ENCODE data around the gene SCGB1D2. TPM values are rescaled to one million over a fixed set of nuclear protein-coding genes. Genes with fewer than 3 reads are reported as not detected.

SCGB1D2 gene
- total and polyA plus RNA-seq, 9 of the 15 experiments (the other 6 are each of a cell fraction or from before 2014, with no cell fraction given): not detected

DNA sequence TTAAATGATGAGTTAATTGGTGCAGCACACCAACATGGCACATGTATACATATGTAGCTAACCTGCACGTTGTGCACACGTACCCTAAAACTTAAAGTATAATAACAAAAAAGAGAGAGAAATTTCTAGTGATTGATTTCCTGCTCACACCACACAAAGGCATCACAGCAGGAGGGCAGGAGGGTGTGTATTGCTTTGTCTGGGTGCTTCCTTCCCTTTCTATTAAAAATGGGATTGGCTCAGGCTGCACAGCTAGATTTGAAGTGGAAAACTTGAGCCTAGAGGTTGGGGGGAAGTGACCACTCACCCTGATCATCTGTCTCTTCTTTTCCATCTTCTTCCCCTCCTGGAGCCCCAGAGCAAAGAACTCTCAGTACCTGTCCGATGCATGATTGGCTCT lies 944 bp upstream of the SCGB1D2 start:
- intact Hi-C loops (cut with micrococcal nuclease): no loop called here
- no peaks in the 10 kb centered on the region for H3K9me1 ChIP-seq (ENCODE audit: control insufficient read depth, insufficient read depth, low read length)
- H3K4me2 ChIP-seq (ENCODE audit: insufficient read depth, low read length): no peak overlapping the region
- BruUV-seq (replicated peaks): no TSS peak
- DNase-seq (ENCODE audit: extremely low read depth in 1 of 4, low spot score in 3 of 4) (no peak), ATAC-seq (no peak), FAIRE-seq (no peak)
- no peak overlapping the region for H3K9ac ChIP-seq (ENCODE audit: insufficient read depth in 1 of 2, low read depth in 2 of 2, low read length in 2 of 2)
- ChIA-PET CTCF (ENCODE audit: low intra/inter-chr PET ratio) (no interaction called here), POLR2A (interaction anchor here (1.0 kb wide), 1 partner anchor 19 kb away, joined by 5 read pairs; no protein-coding TSS in a partner anchor)
- 2% methylated on average over 3 of the region's 3 CpGs for WGBS (ENCODE audit: insufficient coverage, low coverage, missing lambda C conversion rate)
- H3K4me1 ChIP-seq (replicated peaks in 1 of 2; ENCODE audit: control insufficient read depth in 2 of 2, insufficient read depth in 2 of 2, low read length in 2 of 2): no peaks in the 10 kb centered on the region
- in situ Hi-C loops (cut with MboI): no loop called here
- H4K20me1 ChIP-seq (replicated peaks; ENCODE audit: control insufficient read depth, insufficient read depth, low read length): no peaks in the 10 kb centered on the region
- H3K27ac ChIP-seq (ENCODE audit: extremely low read depth, low read depth, low read length): no peak overlapping the region
- no peaks in the 10 kb centered on the region for H3K36me3 ChIP-seq (ENCODE audit: control insufficient read depth, insufficient read depth, low read length)
- H2AFZ ChIP-seq (ENCODE audit: low read depth, low read length): no peak overlapping the region
- no peaks in the 10 kb centered on the region for H3K9me3 ChIP-seq (replicated peaks; ENCODE audit: control insufficient read depth, insufficient read depth, low read depth, low read length)
- H3K79me2 ChIP-seq (ENCODE audit: control insufficient read depth, insufficient read depth, low read length): no peaks in the 10 kb centered on the region
- H3K4me3 ChIP-seq: no peak overlapping the region
- H3K27me3 ChIP-seq (ENCODE audit: control insufficient read depth in 2 of 2, insufficient read depth in 2 of 2, low read length in 2 of 2): peaks cover 0 to 21% of the 10 kb centered on the region in 2 experiments; a peak in 3 of 5 replicates
- TF ChIP-seq, protein P1, sequence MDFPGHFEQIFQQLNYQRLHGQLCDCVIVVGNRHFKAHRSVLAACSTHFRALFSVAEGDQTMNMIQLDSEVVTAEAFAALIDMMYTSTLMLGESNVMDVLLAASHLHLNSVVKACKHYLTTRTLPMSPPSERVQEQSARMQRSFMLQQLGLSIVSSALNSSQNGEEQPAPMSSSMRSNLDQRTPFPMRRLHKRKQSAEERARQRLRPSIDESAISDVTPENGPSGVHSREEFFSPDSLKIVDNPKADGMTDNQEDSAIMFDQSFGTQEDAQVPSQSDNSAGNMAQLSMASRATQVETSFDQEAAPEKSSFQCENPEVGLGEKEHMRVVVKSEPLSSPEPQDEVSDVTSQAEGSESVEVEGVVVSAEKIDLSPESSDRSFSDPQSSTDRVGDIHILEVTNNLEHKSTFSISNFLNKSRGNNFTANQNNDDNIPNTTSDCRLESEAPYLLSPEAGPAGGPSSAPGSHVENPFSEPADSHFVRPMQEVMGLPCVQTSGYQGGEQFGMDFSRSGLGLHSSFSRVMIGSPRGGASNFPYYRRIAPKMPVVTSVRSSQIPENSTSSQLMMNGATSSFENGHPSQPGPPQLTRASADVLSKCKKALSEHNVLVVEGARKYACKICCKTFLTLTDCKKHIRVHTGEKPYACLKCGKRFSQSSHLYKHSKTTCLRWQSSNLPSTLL (IDR thresholded peaks at IDR 0.05): no peak
- TF ChIP-seq ZNF778 (CRISPR knock-in tag; IDR thresholded peaks at IDR 0.05) (no peak), ATF1 (CRISPR knock-in tag; IDR thresholded peaks at IDR 0.05) (no peak), ATF1 (tag; IDR thresholded peaks at IDR 0.05) (no peak), ETV1 (tag; conservative IDR thresholded peaks at IDR 0.05; ENCODE audit: low read depth) (no peak), ZNF766 (CRISPR knock-in tag; conservative IDR thresholded peaks at IDR 0.05) (no peak), ESRRA (IDR thresholded peaks at IDR 0.05; ENCODE audit: borderline replicate concordance, low read depth) (no peak), FOS (IDR thresholded peaks at IDR 0.05; ENCODE audit: extremely low read depth, insufficient read length) (no peak)
- TF ChIP-seq, protein P2, sequence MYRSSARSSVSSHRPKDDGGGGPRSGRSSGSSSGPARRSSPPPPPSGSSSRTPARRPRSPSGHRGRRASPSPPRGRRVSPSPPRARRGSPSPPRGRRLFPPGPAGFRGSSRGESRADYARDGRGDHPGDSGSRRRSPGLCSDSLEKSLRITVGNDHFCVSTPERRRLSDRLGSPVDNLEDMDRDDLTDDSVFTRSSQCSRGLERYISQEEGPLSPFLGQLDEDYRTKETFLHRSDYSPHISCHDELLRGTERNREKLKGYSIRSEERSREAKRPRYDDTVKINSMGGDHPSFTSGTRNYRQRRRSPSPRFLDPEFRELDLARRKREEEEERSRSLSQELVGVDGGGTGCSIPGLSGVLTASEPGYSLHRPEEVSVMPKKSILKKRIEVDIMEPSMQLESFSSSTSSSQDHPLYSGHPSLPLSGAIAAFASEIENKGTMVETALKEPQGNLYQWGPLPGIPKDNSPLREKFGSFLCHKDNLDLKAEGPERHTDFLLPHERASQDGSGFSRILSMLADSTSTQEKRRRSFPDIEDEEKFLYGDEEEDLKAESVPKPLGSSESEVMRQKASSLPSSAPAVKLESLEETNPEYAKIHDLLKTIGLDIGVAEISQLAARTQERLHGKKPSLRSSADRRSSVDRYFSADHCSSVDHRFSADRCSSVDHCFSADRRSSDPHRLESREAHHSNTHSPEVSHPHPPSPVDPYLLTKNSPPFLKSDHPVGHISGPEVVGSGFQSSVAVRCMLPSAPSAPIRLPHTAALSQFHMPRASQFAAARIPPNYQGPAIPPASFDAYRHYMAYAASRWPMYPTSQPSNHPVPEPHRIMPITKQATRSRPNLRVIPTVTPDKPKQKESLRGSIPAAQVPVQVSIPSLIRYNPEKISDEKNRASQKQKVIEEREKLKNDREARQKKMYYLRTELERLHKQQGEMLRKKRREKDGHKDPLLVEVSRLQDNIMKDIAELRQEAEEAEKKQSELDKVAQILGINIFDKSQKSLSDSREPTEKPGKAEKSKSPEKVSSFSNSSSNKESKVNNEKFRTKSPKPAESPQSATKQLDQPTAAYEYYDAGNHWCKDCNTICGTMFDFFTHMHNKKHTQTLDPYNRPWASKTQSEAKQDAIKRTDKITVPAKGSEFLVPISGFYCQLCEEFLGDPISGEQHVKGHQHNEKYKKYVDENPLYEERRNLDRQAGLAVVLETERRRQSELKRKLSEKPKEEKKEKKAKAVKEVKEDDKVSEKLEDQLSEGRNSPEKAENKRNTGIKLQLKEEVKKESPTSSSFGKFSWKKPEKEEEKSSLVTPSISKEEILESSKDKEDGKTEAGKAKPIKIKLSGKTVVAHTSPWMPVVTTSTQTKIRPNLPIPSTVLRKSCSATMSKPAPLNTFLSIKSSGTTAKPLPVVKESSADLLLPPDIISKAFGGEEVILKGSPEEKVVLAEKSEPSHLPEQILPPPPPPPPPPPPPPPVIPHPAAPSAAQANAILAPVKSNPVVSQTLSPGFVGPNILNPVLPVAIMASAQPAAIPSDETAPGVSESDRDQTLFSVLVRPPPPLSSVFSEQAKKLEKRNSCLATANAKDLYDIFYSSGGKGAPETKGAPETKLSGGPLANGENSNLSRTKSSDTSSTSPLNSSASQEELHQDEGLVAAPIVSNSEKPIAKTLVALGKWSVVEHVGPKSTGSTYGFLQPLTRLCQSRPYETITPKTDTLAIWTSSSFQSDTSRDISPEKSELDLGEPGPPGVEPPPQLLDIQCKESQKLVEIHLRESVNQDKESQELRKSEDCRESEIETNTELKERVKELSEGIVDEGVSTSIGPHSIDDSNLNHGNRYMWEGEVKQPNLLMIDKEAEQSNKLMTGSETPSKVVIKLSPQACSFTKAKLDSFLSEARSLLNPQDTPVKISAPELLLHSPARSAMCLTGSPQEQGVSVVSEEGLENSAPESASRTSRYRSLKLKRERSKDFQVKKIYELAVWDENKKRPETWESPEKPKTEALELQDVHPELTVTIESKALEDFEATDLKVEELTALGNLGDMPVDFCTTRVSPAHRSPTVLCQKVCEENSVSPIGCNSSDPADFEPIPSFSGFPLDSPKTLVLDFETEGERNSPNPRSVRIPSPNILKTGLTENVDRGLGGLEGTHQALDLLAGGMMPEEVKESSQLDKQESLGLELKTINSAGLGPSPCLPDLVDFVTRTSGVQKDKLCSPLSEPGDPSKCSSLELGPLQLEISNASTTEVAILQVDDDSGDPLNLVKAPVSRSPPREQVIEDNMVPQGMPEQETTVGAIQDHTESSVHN (IDR thresholded peaks at IDR 0.05; ENCODE audit: borderline replicate concordance in 1 of 2, low read depth in 1 of 2): no peak
- TF ChIP-seq, protein P3, sequence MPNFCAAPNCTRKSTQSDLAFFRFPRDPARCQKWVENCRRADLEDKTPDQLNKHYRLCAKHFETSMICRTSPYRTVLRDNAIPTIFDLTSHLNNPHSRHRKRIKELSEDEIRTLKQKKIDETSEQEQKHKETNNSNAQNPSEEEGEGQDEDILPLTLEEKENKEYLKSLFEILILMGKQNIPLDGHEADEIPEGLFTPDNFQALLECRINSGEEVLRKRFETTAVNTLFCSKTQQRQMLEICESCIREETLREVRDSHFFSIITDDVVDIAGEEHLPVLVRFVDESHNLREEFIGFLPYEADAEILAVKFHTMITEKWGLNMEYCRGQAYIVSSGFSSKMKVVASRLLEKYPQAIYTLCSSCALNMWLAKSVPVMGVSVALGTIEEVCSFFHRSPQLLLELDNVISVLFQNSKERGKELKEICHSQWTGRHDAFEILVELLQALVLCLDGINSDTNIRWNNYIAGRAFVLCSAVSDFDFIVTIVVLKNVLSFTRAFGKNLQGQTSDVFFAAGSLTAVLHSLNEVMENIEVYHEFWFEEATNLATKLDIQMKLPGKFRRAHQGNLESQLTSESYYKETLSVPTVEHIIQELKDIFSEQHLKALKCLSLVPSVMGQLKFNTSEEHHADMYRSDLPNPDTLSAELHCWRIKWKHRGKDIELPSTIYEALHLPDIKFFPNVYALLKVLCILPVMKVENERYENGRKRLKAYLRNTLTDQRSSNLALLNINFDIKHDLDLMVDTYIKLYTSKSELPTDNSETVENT (CRISPR knock-in tag; IDR thresholded peaks at IDR 0.05): no peak

Data from K562 (cell line).